NT2/D1 (cell line): ENCODE results near the gene RGL2.
"Not testable (repeated sequence)": the region's sequence is repeated elsewhere in the genome, so short reads cannot be mapped to it uniquely, and the experiment has no call there.

Experiments used
- SUZ12 ChIP-seq: IDR thresholded peaks from 2 replicates; pipeline ENCODE4 v1.6.1; 2011; ENCODE audit not compliant: insufficient read length, insufficient read depth; ENCODE audit errors: extremely low read depth
- YY1 ChIP-seq: IDR thresholded peaks from 2 replicates; pipeline ENCODE4 v1.6.1; 2011; ENCODE audit not compliant: insufficient read length, insufficient read depth
- ZNF274 ChIP-seq: IDR thresholded peaks from 2 replicates; pipeline ENCODE4 v1.6.1; 2011; ENCODE audit warnings: mild to moderate bottlenecking, low read depth, low read length

DNA sequence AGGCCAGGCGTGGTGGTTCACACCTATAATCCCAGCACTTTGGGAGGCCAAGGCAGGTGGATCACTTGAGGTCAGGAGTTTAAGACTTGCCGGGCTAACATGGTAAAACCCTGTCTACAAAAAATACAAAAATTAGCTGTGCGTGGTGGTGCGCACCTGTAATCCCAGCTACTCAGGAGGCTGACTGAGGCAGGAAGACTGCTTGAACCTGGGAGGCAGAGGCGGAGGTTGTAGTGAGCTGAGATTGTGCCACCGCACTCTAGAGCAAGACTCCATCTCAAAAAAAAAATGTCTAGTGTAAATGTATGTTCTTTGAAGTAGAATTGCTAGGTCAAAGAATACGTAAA lies 44.8 kb upstream of the RGL2 start:
- not testable (repeated sequence) for TF ChIP-seq ZNF274, YY1, SUZ12
